H1 (cell line): Measurements from ENCODE around the gene CALR. TPM values are rescaled to one million over a fixed set of nuclear protein-coding genes. Genes with fewer than 3 reads are reported as not detected.

Experiments used
- BACH1 ChIP-seq: IDR thresholded peaks from 2 replicates; pipeline ENCODE4 v1.6.1; 2012; ENCODE audit warnings: low read length, improper control_type of control experiment
- CBX5 ChIP-seq: fragments of 300-800, 300-1000 bp; sonication (generic); IDR thresholded peaks from 2 replicates; pipeline ENCODE4 v1.7.1; 2016; ENCODE audit warnings: antibody characterized with exemption, low read length, low read depth
- CTBP2 ChIP-seq: IDR thresholded peaks from 2 replicates; pipeline ENCODE4 v1.7.0; 2011; ENCODE audit warnings: borderline replicate concordance, mild to moderate bottlenecking, moderate library complexity, mixed read lengths, low read length; ENCODE audit not compliant: insufficient read depth, insufficient read length
- FOSL1 ChIP-seq: IDR thresholded peaks from 2 replicates; pipeline ENCODE4 v1.6.1; 2011; ENCODE audit warnings: mild to moderate bottlenecking, low read depth, low read length, moderate library complexity; ENCODE audit not compliant: insufficient read depth
- KDM1A ChIP-seq: fragments of 200-600, 300-600 bp; sonication (generic); IDR thresholded peaks from 2 replicates; pipeline ENCODE4 v1.7.1; 2016; ENCODE audit warnings: mild to moderate bottlenecking, low read length, borderline replicate concordance
- SIX5 ChIP-seq: IDR thresholded peaks from 2 replicates; pipeline ENCODE4 v1.6.1; 2011; ENCODE audit warnings: mild to moderate bottlenecking, low read depth, low read length
- TBP ChIP-seq: IDR thresholded peaks from 2 replicates; pipeline ENCODE4 v1.6.1; 2011; ENCODE audit warnings: low read depth, low read length, improper control_type of control experiment
- ZNF274 ChIP-seq: IDR thresholded peaks from 2 replicates; pipeline ENCODE4 v1.7.0; 2012; ENCODE audit warnings: low read length, borderline replicate concordance; ENCODE audit errors: extremely low read depth
- polyA plus RNA-seq, 7 experiments: library from polyadenylated mRNA; depleted of rRNA in 3 of 7; stranded (reverse) in 5 of 7; unstranded in 2 of 7; fragments of >200 nt in 5 of 7; fragments of 200-250 nt in 2 of 7; gene quantifications; 1 replicate in 5 of 7; 2 replicates in 1 of 7; 4 replicates in 1 of 7; pipeline versions ENCODE4 v1.2.1 to v1.2.3, GENCODE V29; 2011 to 2013; ENCODE audit warnings: missing spikeins in 2 of 7, mixed read lengths in 2 of 7
- total RNA-seq: library from RNA; stranded (reverse); fragmentation: NEBNext Ultra II Directional; extraction: Animal tissue kit (Norgen Biotek cat#: 25700); gene quantifications from 2 replicates; pipeline ENCODE4 v1.2.1, GENCODE V29; 2021

Gene CALR
- total and polyA plus RNA-seq, 2 of the 8 experiments (the other 6 are each of a cell fraction or from before 2014, with no cell fraction given), result 591 to 1,155 TPM

- TF ChIP-seq FOSL1, result no peak
- TF ChIP-seq TBP, result no peak
- TF ChIP-seq KDM1A, result no peak
- TF ChIP-seq CBX5, result no peak
- no peak for TF ChIP-seq SIX5
- TF ChIP-seq BACH1, result no peak
- TF ChIP-seq CTBP2, result no peak
- TF ChIP-seq ZNF274, result no peak
Measured at GRCh38 chr19:12984683-12985048, 46.3 kb downstream of the CALR start (continued).
